Heart right ventricle (tissue), 16 donors: ENCODE data around the gene PPM1J. TPM values are rescaled to one million over a fixed set of nuclear protein-coding genes. Genes with fewer than 3 reads are reported as not detected.
"Not testable (repeated sequence)": the region's sequence is repeated elsewhere in the genome, so short reads cannot be mapped to it uniquely, and the experiment has no call there.

ENCODE experiments used
- ATAC-seq, 8 donors: fragments of 200-7000 bp; cut with Tn5 transposase; one replicate each; pipeline ENCODE4 v1.9.1; 2020; ENCODE audit warnings: mild to moderate bottlenecking in 8 of 8, moderate library complexity in 8 of 8, moderate number of reproducible peaks in 1 of 8
- DNase-seq, 2 donors: peaks; one replicate each; pipeline ENCODE4 v3.0.0-alpha.2; 2020
- H3K27ac ChIP-seq, 10 donors: fragments of 200-600 bp; sonication (generic) in 2 of 10; one replicate each; pipeline versions ENCODE4 v1.5.0 to v1.8.0; 2020 to 2022; ENCODE audit warnings: mild to moderate bottlenecking in 3 of 10
- H3K27me3 ChIP-seq, 7 donors: fragments of 200-600 bp; one replicate each; pipeline ENCODE4 v1.8.0; 2021 to 2022; ENCODE audit warnings: mild to moderate bottlenecking in 2 of 7
- H3K36me3 ChIP-seq, 9 donors: fragments of 200-600 bp; sonication (generic) in 1 of 9; one replicate each; pipeline versions ENCODE4 v1.5.0 to v1.8.0; 2020 to 2022; ENCODE audit warnings: mild to moderate bottlenecking in 2 of 9
- H3K4me1 ChIP-seq, 9 donors: fragments of 200-600 bp; sonication (generic) in 1 of 9; one replicate each; pipeline versions ENCODE4 v1.5.0 to v1.8.0; 2020 to 2022; ENCODE audit warnings: mild to moderate bottlenecking in 4 of 9
- H3K4me3 ChIP-seq, 10 donors: fragments of 200-600 bp; sonication (generic) in 2 of 10; one replicate each; pipeline versions ENCODE4 v1.5.0 to v1.8.0; 2020 to 2022; ENCODE audit warnings: mild to moderate bottlenecking in 7 of 10, moderate library complexity in 2 of 10
- H3K9me3 ChIP-seq, 11 donors: fragments of 200-600 bp in 10 of 11; sonication (generic) in 2 of 11; one replicate each; pipeline versions ENCODE4 v1.5.0 to v1.8.0; 2013 to 2022; ENCODE audit warnings: mild to moderate bottlenecking in 2 of 11, control low read depth in 1 of 11, moderate library complexity in 1 of 11
- WGBS, 2 donors: extraction: QIAGEN DNeasy Blood & Tissue Kit; methylation state at CpG; one replicate each; pipeline ENCODE4 v1.1.7; 2013; ENCODE audit warnings: inconsistent platforms in 1 of 2; 5-methylcytosine and 5-hydroxymethylcytosine counted together
- intact Hi-C, 10 donors: fragments of 100-400 bp; cut with DNase I; formaldehyde crosslinking; loops; one replicate each; pipeline versions ENCODE4 v1.11.1 to v1.14.2; 2022
- polyA plus RNA-seq, 2 donors: library from polyadenylated mRNA; stranded (reverse); fragments of 200-250 nt; gene quantifications; one replicate each; pipeline ENCODE4 v1.2.3, GENCODE V29; 2013
- total RNA-seq, 10 donors: library from RNA; stranded (reverse); fragmentation: NEBNext Ultra II Directional in 3 of 10; extraction: Animal tissue kit (Norgen Biotek cat#: 25700) in 3 of 10; gene quantifications; one replicate each; pipeline versions ENCODE4 v1.2.1 to v1.2.4, GENCODE V29; 2021 to 2023
- TF ChIP-seq, protein P1 (sequence below), 9 donors: fragments of 200-600 bp; sonication (generic) in 2 of 9; IDR thresholded peaks; one replicate each; pipeline versions ENCODE4 v1.5.0 to v1.8.0; 2021 to 2022; ENCODE audit warnings: antibody characterized with exemption in 9 of 9, mild to moderate bottlenecking in 5 of 9, moderate library complexity in 1 of 9
- donor health status: Arrhythmogenic right ventricular cardiomyopathy.
- donor health status: ischemic (EF 13 %, LVEDD 7.1; RV severe dilation, severe dysfunction).
- donor health status: healthy with polysubstance abuse.
- donor health status: DM: no; HTN: yes; CAD: no.
- donor health status: DM: no; HTN: no; CAD: no.
- donor health status: ischemic (EF 25% LVEDD 6.9; RV normal size, moderate dysfunction).
- donor health status: ischemic (EF 25% LVEDD 5.7; RV mildly dilated, moderate dysfunction).
- donor health status: healthy.
- donor health status: DM: yes; HTN: yes; CAD: no.
- donor health status: Ischemic cardiomyopathy.
- donor health status: ischemic (EF 35%, LVEDD 5.7; RV mildly dilated, moderate dysfunction).
- donor health status: nonischemic (EF 11% LVEDD 7.7; RV severe dilation, severe dysfunction).
- donor health status: DM: yes; HTN: yes; CAD: no.
- donor health status: PGD.
- donor health status: ischemic (EF 29% LVEDD 5.4; RV normal size, mild dysfunction).
- donor health status: nonischemic (EF 23%, LVEDD 6.1; RV moderate dilation, normal function).

The PPM1J gene
- total and polyA plus RNA-seq, 12 donors: 2.4 to 11.0 (median 8.1) TPM

GRCh38 chr1:112722601-112723510 is 7.7 kb upstream of the PPM1J start:
- no peaks in the 10 kb centered on the region for H3K9me3 ChIP-seq
- H3K27ac ChIP-seq: no peak overlapping the region
- DNase-seq (no peak), ATAC-seq (peak in 6 of 8 donors; percentile 20 to 53 (median 30))
- WGBS, 2 donors: 24 to 31% methylated on average over 32 to 35 of the region's 35 CpGs
- H3K4me1 ChIP-seq: peaks cover 0 to 23% (median 7%) of the 10 kb centered on the region in 9 donors
- intact Hi-C loops: loop anchor here in 1 of 10 donors (10.0 kb wide), 1 partner anchor 322 kb away; no protein-coding TSS in a partner anchor
- TF ChIP-seq, protein P1, sequence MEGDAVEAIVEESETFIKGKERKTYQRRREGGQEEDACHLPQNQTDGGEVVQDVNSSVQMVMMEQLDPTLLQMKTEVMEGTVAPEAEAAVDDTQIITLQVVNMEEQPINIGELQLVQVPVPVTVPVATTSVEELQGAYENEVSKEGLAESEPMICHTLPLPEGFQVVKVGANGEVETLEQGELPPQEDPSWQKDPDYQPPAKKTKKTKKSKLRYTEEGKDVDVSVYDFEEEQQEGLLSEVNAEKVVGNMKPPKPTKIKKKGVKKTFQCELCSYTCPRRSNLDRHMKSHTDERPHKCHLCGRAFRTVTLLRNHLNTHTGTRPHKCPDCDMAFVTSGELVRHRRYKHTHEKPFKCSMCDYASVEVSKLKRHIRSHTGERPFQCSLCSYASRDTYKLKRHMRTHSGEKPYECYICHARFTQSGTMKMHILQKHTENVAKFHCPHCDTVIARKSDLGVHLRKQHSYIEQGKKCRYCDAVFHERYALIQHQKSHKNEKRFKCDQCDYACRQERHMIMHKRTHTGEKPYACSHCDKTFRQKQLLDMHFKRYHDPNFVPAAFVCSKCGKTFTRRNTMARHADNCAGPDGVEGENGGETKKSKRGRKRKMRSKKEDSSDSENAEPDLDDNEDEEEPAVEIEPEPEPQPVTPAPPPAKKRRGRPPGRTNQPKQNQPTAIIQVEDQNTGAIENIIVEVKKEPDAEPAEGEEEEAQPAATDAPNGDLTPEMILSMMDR (IDR thresholded peaks at IDR 0.05): no peak
- H3K36me3 ChIP-seq: no peaks in the 10 kb centered on the region
- peak overlapping the region in 8 of 10 donors; percentile 8 to 41 (median 32) for H3K4me3 ChIP-seq
- peaks cover 0 to 32% (median 12%) of the 10 kb centered on the region in 7 donors for H3K27me3 ChIP-seq

GRCh38 chr1:112721966-112722524 is 6.9 kb upstream of the PPM1J start:
- DNase-seq: no peak
- TF ChIP-seq, protein P1 (IDR thresholded peaks at IDR 0.05): no peak
- WGBS, 2 donors: 48 to 62% methylated on average over 10 of the region's 10 CpGs

DNA sequence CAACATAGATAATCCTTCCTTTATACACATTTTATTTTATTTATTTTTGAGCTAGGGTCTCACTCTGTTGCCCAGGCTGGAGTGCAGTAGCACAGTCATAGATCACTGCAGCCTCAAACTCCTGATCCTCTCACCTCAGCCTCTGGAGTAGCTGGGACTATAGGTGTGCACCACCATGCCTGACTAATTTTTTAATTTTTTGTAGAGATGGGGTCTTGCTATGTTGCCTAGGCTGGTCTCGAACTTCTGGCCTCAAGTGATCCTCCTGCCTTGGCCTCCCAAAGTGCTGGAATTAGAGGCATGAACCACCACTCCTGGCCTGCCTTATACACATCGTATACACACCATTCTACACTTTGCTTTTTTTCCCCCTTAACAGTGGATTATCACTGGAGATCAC is 6.2 kb upstream of the PPM1J start:
- 97 to 100% methylated on average over 2 of the region's 2 CpGs for WGBS, 2 donors
- intact Hi-C loops: loop anchor here in 1 of 10 donors (10.0 kb wide), 1 partner anchor 324 kb away; no protein-coding TSS in a partner anchor
- not testable (repeated sequence) for H3K27ac ChIP-seq, H3K9me3 ChIP-seq, DNase-seq, H3K4me3 ChIP-seq, H3K36me3 ChIP-seq, ATAC-seq
- Histone ChIP-seq H3K4me1 (peaks cover 0 to 23% (median 7%) of the 10 kb centered on the region in 9 donors), H3K27me3 (peaks cover 0 to 34% (median 12%) of the 10 kb centered on the region in 7 donors)

More at GRCh38 chr1:112721966-112722524, 6.9 kb upstream of the PPM1J start:
- H3K9me3 ChIP-seq: no peaks in the 10 kb centered on the region
- intact Hi-C loops: loop anchor here in 1 of 10 donors (10.0 kb wide), 1 partner anchor 323 kb away; no protein-coding TSS in a partner anchor
- no peaks in the 10 kb centered on the region for H3K36me3 ChIP-seq
- no peak overlapping the region for H3K4me3 ChIP-seq
- ATAC-seq: no peak
- peaks cover 0 to 23% (median 7%) of the 10 kb centered on the region in 9 donors for H3K4me1 ChIP-seq
- no peak overlapping the region for H3K27ac ChIP-seq
- peaks cover 0 to 34% (median 12%) of the 10 kb centered on the region in 7 donors for H3K27me3 ChIP-seq

DNA sequence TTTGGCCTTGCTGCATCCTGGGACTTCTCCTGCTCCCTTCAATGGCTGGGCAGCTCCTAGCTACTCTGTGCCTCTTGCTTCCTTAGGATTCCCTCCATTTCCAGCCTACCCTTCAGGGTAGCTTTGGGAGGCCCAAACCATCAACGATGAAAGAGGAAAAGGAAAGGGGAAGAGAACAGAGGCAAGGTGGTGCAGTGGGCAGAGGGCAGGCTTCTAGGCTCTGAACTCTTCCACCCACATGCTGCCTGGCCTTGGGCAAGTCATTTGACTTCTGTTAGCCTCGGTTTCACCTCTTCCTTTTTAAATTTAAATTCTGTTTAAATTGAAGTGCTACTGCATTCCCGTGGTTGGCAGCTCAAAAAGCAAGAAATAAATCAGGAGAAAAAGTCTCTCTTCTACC is 5.7 kb upstream of the PPM1J start:
- 71 to 74% methylated on average over 3 of the region's 3 CpGs for WGBS, 2 donors
- TF ChIP-seq, protein P1 (IDR thresholded peaks at IDR 0.05): no peak
- Histone ChIP-seq H3K4me3 (no peak overlapping the region), H3K36me3 (no peaks in the 10 kb centered on the region), H3K4me1 (peaks cover 2 to 27% (median 11%) of the 10 kb centered on the region in 9 donors), H3K9me3 (no peaks in the 10 kb centered on the region), H3K27ac (no peak overlapping the region), H3K27me3 (peaks cover 0 to 34% (median 12%) of the 10 kb centered on the region in 7 donors)
- DNase-seq: no peak
- intact Hi-C loops: loop anchor here in 1 of 10 donors (10.0 kb wide), 1 partner anchor 324 kb away; no protein-coding TSS in a partner anchor
- no peak for ATAC-seq
